Neuronal stem cell (in vitro differentiated cells): ENCODE data around the gene PLEKHM1.
A peak's percentile ranks its signal among the peaks of the same experiment; 100 is the strongest.
"Not testable (repeated sequence)": the region's sequence is repeated elsewhere in the genome, so short reads cannot be mapped to it uniquely, and the experiment has no call there.

Experiments used
- DNase-seq: peaks from one replicate; pipeline ENCODE4 v3.0.0-alpha.2; 2013; ENCODE audit warnings: low spot score
- H2AFZ ChIP-seq: one replicate; pipeline ENCODE4 v1.6.1; 2013; ENCODE audit warnings: mild to moderate bottlenecking, low read length, inconsistent platforms
- H2AK5ac ChIP-seq: 2 replicates; pipeline ENCODE4 v1.6.1; 2013; ENCODE audit warnings: low read depth, mild to moderate bottlenecking, inconsistent platforms, low read length, moderate library complexity, mixed read lengths
- H2BK120ac ChIP-seq: 2 replicates; pipeline ENCODE4 v1.6.1; 2013; ENCODE audit warnings: low read depth, mild to moderate bottlenecking, inconsistent platforms, low read length, moderate library complexity, mixed read lengths
- H2BK12ac ChIP-seq: one replicate; pipeline ENCODE4 v1.6.1; 2013; ENCODE audit warnings: low read length, inconsistent platforms
- H2BK15ac ChIP-seq: 2 replicates; pipeline ENCODE4 v1.6.1; 2013; ENCODE audit warnings: mild to moderate bottlenecking, low read length, inconsistent platforms, mixed read lengths
- H2BK5ac ChIP-seq: one replicate; pipeline ENCODE4 v1.6.1; 2013; ENCODE audit warnings: inconsistent platforms, mild to moderate bottlenecking, low read length, moderate library complexity
- H3K14ac ChIP-seq: one replicate; pipeline ENCODE4 v1.6.1; 2013; ENCODE audit warnings: low read length, inconsistent platforms
- H3K18ac ChIP-seq: 2 replicates; pipeline ENCODE4 v1.6.1; 2013; ENCODE audit warnings: low read length, inconsistent platforms
- H3K23ac ChIP-seq: 2 replicates; pipeline ENCODE4 v1.6.1; 2013; ENCODE audit warnings: low read depth, mild to moderate bottlenecking, mixed read lengths, low read length, inconsistent platforms; ENCODE audit not compliant: poor library complexity
- H3K27ac ChIP-seq: replicated peaks from 3 replicates; pipeline ENCODE4 v1.5.1; 2013; ENCODE audit warnings: low read length, inconsistent platforms
- H3K27me3 ChIP-seq, 3 experiments: 2 replicates each; pipeline ENCODE4 v1.6.1; 2013; ENCODE audit warnings: low read length in 3 of 3, mild to moderate bottlenecking in 2 of 3, inconsistent platforms in 1 of 3, low read depth in 1 of 3, mixed read lengths in 1 of 3, moderate library complexity in 1 of 3; ENCODE audit not compliant: control insufficient read depth in 3 of 3, insufficient read depth in 3 of 3
- H3K36me3 ChIP-seq, 2 donors: replicated peaks in 1 of 2; 2 replicates each; pipeline ENCODE4 v1.6.1; 2013; ENCODE audit warnings: low read length in 2 of 2; ENCODE audit not compliant: control insufficient read depth in 2 of 2, insufficient read depth in 2 of 2
- H3K4ac ChIP-seq: 2 replicates; pipeline ENCODE4 v1.6.1; 2013; ENCODE audit warnings: inconsistent platforms, mild to moderate bottlenecking, low read length, moderate library complexity
- H3K4me1 ChIP-seq, 2 donors: 1 replicate in 1 of 2; 2 replicates in 1 of 2; pipeline ENCODE4 v1.6.1; 2013; ENCODE audit warnings: low read length in 2 of 2, low read depth in 1 of 2; ENCODE audit not compliant: control insufficient read depth in 2 of 2, insufficient read depth in 1 of 2
- H3K4me2 ChIP-seq: one replicate; pipeline ENCODE4 v1.6.1; 2013; ENCODE audit warnings: mild to moderate bottlenecking, low read length, inconsistent platforms; ENCODE audit not compliant: insufficient read depth, poor library complexity, severe bottlenecking
- H3K4me3 ChIP-seq, 2 donors: 2 replicates each; pipeline ENCODE4 v1.5.1; 2013; ENCODE audit warnings: low read length in 2 of 2, mild to moderate bottlenecking in 2 of 2, inconsistent platforms in 1 of 2, moderate library complexity in 1 of 2
- H3K79me1 ChIP-seq: one replicate; pipeline ENCODE4 v1.6.1; 2013; ENCODE audit warnings: low read depth, mild to moderate bottlenecking, inconsistent platforms, low read length, moderate library complexity
- H3K9ac ChIP-seq: one replicate; pipeline ENCODE4 v1.6.1; 2013; ENCODE audit warnings: mild to moderate bottlenecking, low read depth, low read length, inconsistent platforms; ENCODE audit not compliant: poor library complexity
- H3K9me3 ChIP-seq, 2 donors: replicated peaks in 1 of 2; 2 replicates each; pipeline versions ENCODE3 to v1.6.1; 2013; ENCODE audit warnings: low read length in 2 of 2, mild to moderate bottlenecking in 2 of 2, inconsistent platforms in 1 of 2, low read depth in 1 of 2, mixed read lengths in 1 of 2, moderate library complexity in 1 of 2; ENCODE audit not compliant: control insufficient read depth in 2 of 2, insufficient read depth in 1 of 2
- H4K8ac ChIP-seq: one replicate; pipeline ENCODE4 v1.6.1; 2013; ENCODE audit warnings: low read depth, mild to moderate bottlenecking, inconsistent platforms, low read length, moderate library complexity
- H4K91ac ChIP-seq: one replicate; pipeline ENCODE4 v1.6.1; 2013; ENCODE audit warnings: low read length, low read depth, mild to moderate bottlenecking, inconsistent platforms; ENCODE audit not compliant: poor library complexity
- WGBS, 2 donors: extraction: QIAGEN DNeasy Blood & Tissue Kit; methylation state at CpG; one replicate each; pipeline ENCODE4 v1.1.7; 2013; ENCODE audit warnings: missing lambda C conversion rate in 2 of 2, mixed read lengths in 1 of 2; ENCODE audit not compliant: insufficient read length in 2 of 2, insufficient replicate concordance in 1 of 2; ENCODE audit errors: extremely low coverage in 2 of 2; 5-methylcytosine and 5-hydroxymethylcytosine counted together

The PLEKHM1 gene

GRCh38 chr17:45482317-45482716 lies 8.2 kb downstream of the PLEKHM1 start:
- not testable (repeated sequence) for H3K27me3 ChIP-seq, H3K27ac ChIP-seq, H2BK5ac ChIP-seq, H2BK12ac ChIP-seq, H3K4ac ChIP-seq, H4K91ac ChIP-seq, H3K4me3 ChIP-seq, H3K9ac ChIP-seq, H3K23ac ChIP-seq, H3K18ac ChIP-seq, H4K8ac ChIP-seq, H3K9me3 ChIP-seq, H3K79me1 ChIP-seq, H2AFZ ChIP-seq, H3K14ac ChIP-seq, H2AK5ac ChIP-seq, H2BK15ac ChIP-seq, H3K36me3 ChIP-seq, H3K4me1 ChIP-seq, H2BK120ac ChIP-seq, DNase-seq
- no CpG with 5 or more reads among the region's 4 CpGs for WGBS, 2 donors
- H3K4me2 ChIP-seq: peak overlapping the region; percentile 11

GRCh38 chr17:45475436-45475835 lies 15.1 kb downstream of the PLEKHM1 start:
- not testable (repeated sequence) for H3K14ac ChIP-seq, H3K4ac ChIP-seq, H3K4me3 ChIP-seq, H3K23ac ChIP-seq, H3K4me1 ChIP-seq, H2AFZ ChIP-seq, H2BK15ac ChIP-seq, H2BK5ac ChIP-seq, H3K4me2 ChIP-seq, H3K9ac ChIP-seq, H2BK120ac ChIP-seq, H2BK12ac ChIP-seq, H3K9me3 ChIP-seq, H2AK5ac ChIP-seq, H3K27ac ChIP-seq, H3K27me3 ChIP-seq, H4K8ac ChIP-seq, H3K18ac ChIP-seq, DNase-seq, H4K91ac ChIP-seq, H3K79me1 ChIP-seq, H3K36me3 ChIP-seq
- no CpG with 5 or more reads among the region's 14 CpGs for whole genome bisulfite sequencing, 2 donors

- no CpG with 5 or more reads among the region's 3 CpGs for WGBS, 2 donors
- H3K14ac ChIP-seq, H2BK120ac ChIP-seq, H4K91ac ChIP-seq, H3K4ac ChIP-seq, H2AFZ ChIP-seq, H3K9ac ChIP-seq, H3K79me1 ChIP-seq, H2BK5ac ChIP-seq, H3K4me3 ChIP-seq, H3K4me1 ChIP-seq, H3K27ac ChIP-seq, H2AK5ac ChIP-seq, H3K4me2 ChIP-seq, H3K23ac ChIP-seq, H4K8ac ChIP-seq, DNase-seq, H3K27me3 ChIP-seq, H2BK12ac ChIP-seq, H2BK15ac ChIP-seq, H3K36me3 ChIP-seq, H3K9me3 ChIP-seq, H3K18ac ChIP-seq: not testable (repeated sequence)
Measured at GRCh38 chr17:45472249-45472648, 18.3 kb downstream of the PLEKHM1 start.

- H3K4me3 ChIP-seq, H2BK12ac ChIP-seq, H3K36me3 ChIP-seq, H2BK5ac ChIP-seq, H3K9ac ChIP-seq, H3K27me3 ChIP-seq, H3K18ac ChIP-seq, H4K8ac ChIP-seq, H2BK15ac ChIP-seq, H3K4me2 ChIP-seq, H2AFZ ChIP-seq, H3K9me3 ChIP-seq, H3K14ac ChIP-seq, H4K91ac ChIP-seq, H3K4me1 ChIP-seq, DNase-seq, H2BK120ac ChIP-seq, H2AK5ac ChIP-seq, H3K23ac ChIP-seq, H3K79me1 ChIP-seq, H3K4ac ChIP-seq, H3K27ac ChIP-seq: not testable (repeated sequence)
- no CpG with 5 or more reads among the region's 4 CpGs for WGBS, 2 donors
Measured at GRCh38 chr17:45469204-45469563, 21.3 kb downstream of the PLEKHM1 start.
